Transverse colon (tissue), 4 donors: ENCODE results near the gene TFAP2A. TPM values are rescaled to one million over a fixed set of nuclear protein-coding genes. Genes with fewer than 3 reads are reported as not detected.
A peak's percentile ranks its signal among the peaks of the same experiment; 100 is the strongest.

ENCODE experiments used
- DNase-seq: peaks from one replicate; pipeline ENCODE4 v3.0.0-alpha.2; 2019
- H3K27ac ChIP-seq, 4 donors: fragments of 200-600 bp; sonication (generic); 2 replicates each; pipeline ENCODE4 v1.5.1; 2016 to 2018; ENCODE audit warnings: inconsistent platforms in 4 of 4
- H3K27me3 ChIP-seq: fragments of 200-600 bp; sonication (generic); 2 replicates; pipeline ENCODE4 v1.5.1; 2017; ENCODE audit warnings: inconsistent platforms
- H3K36me3 ChIP-seq, 4 donors: fragments of 200-600 bp; sonication (generic); 2 replicates each; pipeline ENCODE4 v1.5.1; 2017 to 2019; ENCODE audit warnings: inconsistent platforms in 4 of 4
- H3K4me1 ChIP-seq, 4 donors: fragments of 200-600 bp; sonication (generic); 2 replicates each; pipeline ENCODE4 v1.5.1; 2017 to 2020; ENCODE audit warnings: inconsistent platforms in 4 of 4
- H3K4me3 ChIP-seq, 4 donors: fragments of 200-600 bp; sonication (generic); 1 replicate in 1 of 4; 2 replicates in 3 of 4; pipeline versions ENCODE4 v1.5.1 to v1.6.1; 2017 to 2019; ENCODE audit warnings: inconsistent platforms in 4 of 4
- H3K9me3 ChIP-seq, 2 donors: fragments of 200-600 bp; sonication (generic); 2 replicates each; pipeline ENCODE4 v1.5.1; 2017 to 2019; ENCODE audit warnings: inconsistent platforms in 2 of 2
- EP300 ChIP-seq: sonication (generic); formaldehyde crosslinking; IDR thresholded peaks from one replicate; pipeline ENCODE4 v1.6.1; 2017; ENCODE audit warnings: antibody characterized with exemption, low read depth
- POLR2A ChIP-seq: fragments of 450-650 bp; IDR thresholded peaks from one replicate; pipeline ENCODE4 v1.6.1; 2016; ENCODE audit warnings: antibody characterized with exemption, mild to moderate bottlenecking, moderate library complexity
- POLR2AphosphoS5 ChIP-seq, 3 donors: sonication (generic); formaldehyde crosslinking; IDR thresholded peaks; one replicate each; pipeline ENCODE4 v1.6.1; 2016; ENCODE audit warnings: antibody characterized with exemption in 3 of 3
- WGBS, 2 donors: methylation state at CpG; one replicate each; pipeline ENCODE4 v1.1.5; 2018; ENCODE audit warnings: low coverage in 1 of 2; 5-methylcytosine and 5-hydroxymethylcytosine counted together
- in situ Hi-C, 4 donors: fragments of 200-750 bp; cut with MboI; loops; one replicate each; pipeline versions ENCODE4 v1.15.0 to v1.15.1; 2017; ENCODE audit warnings: low sequenced_read_pairs in 3 of 4, low pct_ligation_motif_present in 1 of 4, low pct_unique_long_range_greater_than_20kb in 1 of 4
- intact Hi-C: fragments of 100-400 bp; cut with DNase I; formaldehyde crosslinking; loops from one replicate; pipeline ENCODE4 v1.15.1; 2023; ENCODE audit warnings: low total_unique reads
- total RNA-seq, 4 donors: library from RNA; depleted of rRNA; stranded (reverse); fragments of >200 nt; gene quantifications; one replicate each; pipeline ENCODE4 v1.1.0, GENCODE V29; 2016
- TF ChIP-seq, protein P1 (sequence below), 5 experiments: fragments of 200-600 bp in 3 of 5; fragments of 450-650 bp in 2 of 5; sonication (generic) in 3 of 5; IDR thresholded peaks; 1 replicate in 2 of 5; 2 replicates in 3 of 5; pipeline ENCODE4 v1.5.1; 2016 to 2017; ENCODE audit warnings: antibody characterized with exemption in 5 of 5, inconsistent platforms in 3 of 5, mild to moderate bottlenecking in 2 of 5, moderate library complexity in 1 of 5

The TFAP2A gene
- total RNA-seq, 4 donors from 2014 or later: not detected

DNA sequence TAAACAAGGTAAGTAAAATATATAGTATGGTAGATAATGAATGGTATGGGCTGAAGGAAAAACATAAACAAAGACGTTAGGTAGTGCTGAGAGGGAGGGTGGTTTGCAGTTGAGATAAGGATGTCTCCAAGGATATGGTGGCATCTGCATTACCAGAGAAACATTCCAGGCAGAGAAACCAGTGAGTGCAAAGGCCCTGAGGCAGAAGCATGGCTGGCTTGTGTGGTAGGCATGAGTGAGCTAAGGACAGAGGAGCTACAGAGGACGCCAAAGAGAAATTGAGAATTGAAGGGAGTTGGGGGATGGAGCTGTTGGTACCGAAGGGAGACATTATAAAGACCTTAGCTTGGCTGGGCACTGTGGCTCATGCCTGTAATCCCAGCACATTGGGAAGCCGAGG, 18.4 kb upstream of the TFAP2A start:
- 59 to 75% methylated on average over 3 to 4 of the region's 4 CpGs for WGBS, 2 donors
- H3K4me1 ChIP-seq: peaks cover 0 to 5% (median 0%) of the 10 kb centered on the region in 4 donors
- intact Hi-C loops: no loop called here
- no peak for DNase-seq
- H3K36me3 ChIP-seq: no peaks in the 10 kb centered on the region
- no peak overlapping the region for H3K4me3 ChIP-seq
- no peaks in the 10 kb centered on the region for H3K9me3 ChIP-seq
- peaks cover 36% of the 10 kb centered on the region for H3K27me3 ChIP-seq
- in situ Hi-C loops: loop anchor here (10.0 to 25.0 kb wide), 3 partner anchors 896 to 1449 kb away; no protein-coding TSS in a partner anchor
- H3K27ac ChIP-seq: no peak overlapping the region
- TF ChIP-seq, protein P1, sequence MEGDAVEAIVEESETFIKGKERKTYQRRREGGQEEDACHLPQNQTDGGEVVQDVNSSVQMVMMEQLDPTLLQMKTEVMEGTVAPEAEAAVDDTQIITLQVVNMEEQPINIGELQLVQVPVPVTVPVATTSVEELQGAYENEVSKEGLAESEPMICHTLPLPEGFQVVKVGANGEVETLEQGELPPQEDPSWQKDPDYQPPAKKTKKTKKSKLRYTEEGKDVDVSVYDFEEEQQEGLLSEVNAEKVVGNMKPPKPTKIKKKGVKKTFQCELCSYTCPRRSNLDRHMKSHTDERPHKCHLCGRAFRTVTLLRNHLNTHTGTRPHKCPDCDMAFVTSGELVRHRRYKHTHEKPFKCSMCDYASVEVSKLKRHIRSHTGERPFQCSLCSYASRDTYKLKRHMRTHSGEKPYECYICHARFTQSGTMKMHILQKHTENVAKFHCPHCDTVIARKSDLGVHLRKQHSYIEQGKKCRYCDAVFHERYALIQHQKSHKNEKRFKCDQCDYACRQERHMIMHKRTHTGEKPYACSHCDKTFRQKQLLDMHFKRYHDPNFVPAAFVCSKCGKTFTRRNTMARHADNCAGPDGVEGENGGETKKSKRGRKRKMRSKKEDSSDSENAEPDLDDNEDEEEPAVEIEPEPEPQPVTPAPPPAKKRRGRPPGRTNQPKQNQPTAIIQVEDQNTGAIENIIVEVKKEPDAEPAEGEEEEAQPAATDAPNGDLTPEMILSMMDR (IDR thresholded peaks at IDR 0.05): no peak
- no peak for TF ChIP-seq POLR2AphosphoS5 (IDR thresholded peaks at IDR 0.05)
- TF ChIP-seq EP300: no peak
- TF ChIP-seq POLR2A: no peak

DNA sequence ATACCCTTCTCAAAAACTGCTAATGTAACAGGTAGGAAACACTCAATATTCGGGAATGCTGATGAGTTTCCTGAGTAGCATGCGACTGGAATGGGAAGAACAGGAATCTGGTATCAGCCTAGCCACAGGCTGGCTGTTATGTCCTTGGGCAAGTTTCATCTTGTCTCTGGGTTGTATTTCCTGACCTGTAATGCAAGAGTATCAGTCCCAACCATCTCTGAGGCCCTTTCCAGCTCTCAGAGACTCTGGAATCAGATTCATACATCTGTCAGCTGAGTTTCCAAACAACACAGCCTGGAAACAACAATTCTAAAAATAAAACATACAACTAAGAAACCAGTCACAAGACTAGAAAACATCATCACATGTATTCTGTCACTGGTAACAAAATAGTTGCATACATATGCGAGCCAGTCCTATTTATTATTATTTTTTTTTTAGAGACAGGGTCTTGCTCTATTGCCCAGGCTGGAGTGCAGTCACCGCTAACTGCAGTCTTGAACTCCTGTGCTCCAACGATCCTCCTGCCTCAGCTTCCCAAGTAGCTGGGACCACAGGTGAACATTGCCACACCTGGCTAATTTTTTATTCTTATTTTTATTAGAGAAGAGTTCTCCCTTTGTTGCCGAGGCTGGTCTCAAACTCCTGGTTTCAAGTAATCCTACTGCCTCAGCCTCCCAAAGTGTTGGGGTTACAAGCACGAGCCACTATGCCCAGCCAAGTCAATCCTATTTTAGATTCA, 16.7 kb upstream of the TFAP2A start:
- Histone ChIP-seq H3K4me1 (peaks cover 0 to 10% (median 3%) of the 10 kb centered on the region in 4 donors), H3K27ac (no peak overlapping the region), H3K9me3 (no peaks in the 10 kb centered on the region), H3K36me3 (no peaks in the 10 kb centered on the region), H3K27me3 (peaks cover 52% of the 10 kb centered on the region), H3K4me3 (no peak overlapping the region)
- TF ChIP-seq POLR2A (no peak), EP300 (no peak)
- no peak for DNase-seq
- in situ Hi-C loops (loop anchor here (10.0 to 25.0 kb wide), 3 partner anchors 894 to 1447 kb away; no protein-coding TSS in a partner anchor), intact Hi-C loops (no loop called here)
- WGBS, 2 donors: 78 to 79% methylated on average over 5 to 7 of the region's 7 CpGs

DNA sequence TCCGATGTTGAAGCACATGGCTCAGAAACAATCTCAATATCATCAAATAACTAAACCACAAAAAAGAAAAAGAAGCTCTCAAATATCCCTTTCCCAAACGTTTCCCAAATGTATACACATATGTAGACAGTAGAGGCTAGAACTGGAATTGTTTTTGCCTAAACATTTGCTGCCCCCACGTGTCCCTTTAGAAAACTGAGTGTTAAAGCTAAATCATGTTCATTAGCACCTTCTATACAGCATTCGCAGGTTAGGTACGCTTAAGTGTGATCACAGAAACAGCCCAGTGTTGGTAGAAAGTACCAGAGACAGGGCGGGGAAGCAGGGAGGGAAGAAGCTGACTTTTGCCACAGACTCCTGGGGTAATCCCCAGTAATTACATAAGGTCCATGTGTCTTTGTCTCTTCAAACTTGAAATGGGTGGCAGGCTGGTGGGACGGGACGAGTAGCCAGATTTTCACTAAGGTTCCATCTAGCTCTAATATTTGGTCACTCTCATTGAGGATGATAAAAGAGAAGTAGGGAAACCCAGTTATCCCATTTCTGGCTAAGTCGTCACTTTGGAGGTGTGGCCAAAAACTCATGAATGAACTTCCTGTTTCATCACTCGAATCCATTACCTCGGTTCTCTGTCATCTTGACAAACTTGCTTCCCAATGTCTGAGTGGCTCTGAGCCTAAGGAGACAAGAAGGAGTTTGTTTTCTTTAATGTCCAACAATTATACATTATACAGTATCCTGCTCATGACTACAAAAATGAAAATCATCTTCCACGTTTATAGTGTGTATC, 15.0 kb upstream of the TFAP2A start:
- no peak for DNase-seq
- Histone ChIP-seq H3K9me3 (no peaks in the 10 kb centered on the region), H3K4me3 (no peak overlapping the region), H3K4me1 (peaks cover 0 to 24% (median 13%) of the 10 kb centered on the region in 4 donors), H3K36me3 (no peaks in the 10 kb centered on the region), H3K27ac (no peak overlapping the region), H3K27me3 (peaks cover 65% of the 10 kb centered on the region)
- intact Hi-C loops: loop anchor here (10.0 kb wide), 1 partner anchor 395 kb away; no protein-coding TSS in a partner anchor
- TF ChIP-seq, protein P1 (IDR thresholded peaks at IDR 0.05): peak; percentile 29 to 55 (median 44)
- TF ChIP-seq POLR2A (no peak), EP300 (no peak), POLR2AphosphoS5 (IDR thresholded peaks at IDR 0.05) (no peak)
- 20 to 21% methylated on average over 10 to 12 of the region's 12 CpGs for WGBS, 2 donors
- in situ Hi-C loops: loop anchor here (10.0 to 25.0 kb wide), 3 partner anchors 893 to 1445 kb away; no protein-coding TSS in a partner anchor

DNA sequence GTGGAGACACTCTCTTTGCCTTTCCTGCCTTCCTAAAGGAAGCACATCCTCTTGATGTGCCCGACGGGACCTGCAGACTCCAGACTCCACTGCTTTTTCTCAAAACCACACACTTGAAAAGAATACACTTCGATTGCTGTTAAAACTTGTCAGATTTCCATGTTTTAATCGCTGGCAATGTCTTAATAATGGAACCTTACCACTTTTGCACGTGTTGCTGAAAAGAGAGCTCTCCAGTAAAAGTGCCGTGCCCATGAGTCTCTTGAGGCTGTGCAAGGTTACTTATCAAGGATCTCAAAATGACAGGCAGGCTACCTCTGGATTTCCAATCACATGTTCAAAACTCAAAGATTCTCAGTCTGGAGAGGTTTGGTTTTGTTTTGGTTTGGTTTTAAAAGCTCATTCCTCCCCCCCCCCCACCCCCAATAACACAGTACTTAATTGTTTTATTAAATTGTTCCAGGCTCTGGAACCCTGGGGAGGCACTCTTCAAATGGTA, 12.0 kb upstream of the TFAP2A start:
- Histone ChIP-seq H3K36me3 (no peaks in the 10 kb centered on the region), H3K4me1 (peaks cover 0 to 27% (median 15%) of the 10 kb centered on the region in 4 donors), H3K27ac (no peak overlapping the region), H3K4me3 (peak overlapping the region in 3 of 4 donors; percentile 29 to 53 (median 35)), H3K9me3 (no peaks in the 10 kb centered on the region), H3K27me3 (peaks cover 81% of the 10 kb centered on the region)
- in situ Hi-C loops (loop anchor here in 3 of 4 donors (25.0 kb wide), 2 partner anchors 890 to 1440 kb away; no protein-coding TSS in a partner anchor), intact Hi-C loops (loop anchor here (10.0 kb wide), 1 partner anchor 392 kb away; no protein-coding TSS in a partner anchor)
- DNase-seq: no peak
- 20% methylated on average over 6 of the region's 6 CpGs; no CpG with 5 or more reads in 1 of the 2 donors for WGBS, 2 donors
- no peak for TF ChIP-seq POLR2AphosphoS5 (IDR thresholded peaks at IDR 0.05)
- TF ChIP-seq EP300: no peak
- no peak for TF ChIP-seq POLR2A
- TF ChIP-seq, protein P1 (IDR thresholded peaks at IDR 0.05): no peak
